Osteocyte (in vitro differentiated cells): Measurements from ENCODE around the gene FGF14. TPM values are rescaled to one million over a fixed set of nuclear protein-coding genes. Genes with fewer than 3 reads are reported as not detected.

Experiments used
- DNase-seq: peaks from one replicate; pipeline ENCODE4 v3.0.0; 2021; ENCODE audit warnings: mixed read lengths; ENCODE audit not compliant: unreplicated experiment; ENCODE audit errors: extremely low spot score
- H3K27ac Mint-ChIP-seq: one replicate; pipeline ENCODE4 v1.8.0; 2021; ENCODE audit warnings: mild to moderate bottlenecking, mixed read lengths; ENCODE audit not compliant: unreplicated experiment
- H3K27me3 Mint-ChIP-seq: one replicate; pipeline ENCODE4 v1.8.0; 2021; ENCODE audit warnings: mixed read lengths; ENCODE audit not compliant: unreplicated experiment
- H3K36me3 Mint-ChIP-seq: one replicate; pipeline ENCODE4 v1.8.0; 2021; ENCODE audit warnings: mixed read lengths; ENCODE audit not compliant: unreplicated experiment
- H3K4me1 Mint-ChIP-seq: one replicate; pipeline ENCODE4 v1.8.0; 2021; ENCODE audit warnings: mixed read lengths; ENCODE audit not compliant: unreplicated experiment
- H3K4me3 Mint-ChIP-seq: one replicate; pipeline ENCODE4 v1.8.0; 2021; ENCODE audit warnings: mild to moderate bottlenecking, moderate library complexity, mixed read lengths; ENCODE audit not compliant: unreplicated experiment
- H3K9me3 Mint-ChIP-seq: one replicate; pipeline ENCODE4 v1.8.0; 2021; ENCODE audit warnings: mixed read lengths; ENCODE audit not compliant: unreplicated experiment
- CTCF ChIP-seq: fragments of 200-600 bp; sonication (generic); IDR thresholded peaks from 2 replicates; pipeline ENCODE4 v1.5.0; 2021; ENCODE audit warnings: antibody characterized with exemption, mild to moderate bottlenecking, moderate library complexity
- total RNA-seq: library from RNA; stranded (reverse); gene quantifications from 2 replicates; pipeline ENCODE4 v1.2.1, GENCODE V29; 2021

Gene FGF14
- total RNA-seq, 1 donor from 2014 or later: 0.24 TPM

GRCh38 chr13:101903890-101904289, 498.0 kb downstream of the FGF14 start:
- no peak overlapping the region for H3K27ac Mint-ChIP-seq
- no peak for TF ChIP-seq CTCF

GRCh38 chr13:101898676-101899075, 503.2 kb downstream of the FGF14 start:
- no peaks in the 10 kb centered on the region for H3K4me1 Mint-ChIP-seq
- peaks cover 85% of the 10 kb centered on the region for H3K27me3 Mint-ChIP-seq
- no peaks in the 10 kb centered on the region for H3K9me3 Mint-ChIP-seq
- no peak for TF ChIP-seq CTCF
- no peak overlapping the region for H3K27ac Mint-ChIP-seq
- H3K36me3 Mint-ChIP-seq: no peaks in the 10 kb centered on the region
- DNase-seq: no peak
- H3K4me3 Mint-ChIP-seq: no peak overlapping the region

More at GRCh38 chr13:101903890-101904289, 498.0 kb downstream of the FGF14 start:
- H3K4me3 Mint-ChIP-seq: no peak overlapping the region
- no peaks in the 10 kb centered on the region for H3K36me3 Mint-ChIP-seq
- H3K4me1 Mint-ChIP-seq: no peaks in the 10 kb centered on the region
- H3K9me3 Mint-ChIP-seq: no peaks in the 10 kb centered on the region
- peaks cover 87% of the 10 kb centered on the region for H3K27me3 Mint-ChIP-seq
- no peak for DNase-seq

- TF ChIP-seq CTCF: no peak
- Mint-ChIP-seq H3K9me3 (no peaks in the 10 kb centered on the region), H3K4me3 (no peak overlapping the region), H3K4me1 (no peaks in the 10 kb centered on the region), H3K27me3 (peaks cover 83% of the 10 kb centered on the region), H3K36me3 (no peaks in the 10 kb centered on the region), H3K27ac (no peak overlapping the region)
- DNase-seq: no peak
These were observed 505.3 kb downstream of the FGF14 start for GRCh38 chr13:101896541-101896940.

GRCh38 chr13:101893021-101893420, 508.8 kb downstream of the FGF14 start:
- no peak for DNase-seq
- Mint-ChIP-seq H3K27ac (no peak overlapping the region), H3K27me3 (peaks cover 84% of the 10 kb centered on the region), H3K9me3 (no peaks in the 10 kb centered on the region), H3K36me3 (no peaks in the 10 kb centered on the region), H3K4me3 (no peak overlapping the region), H3K4me1 (no peaks in the 10 kb centered on the region)
- no peak for TF ChIP-seq CTCF

- Mint-ChIP-seq H3K36me3 (no peaks in the 10 kb centered on the region), H3K27ac (no peak overlapping the region), H3K4me3 (no peak overlapping the region), H3K9me3 (no peaks in the 10 kb centered on the region), H3K4me1 (no peaks in the 10 kb centered on the region), H3K27me3 (peaks cover 87% of the 10 kb centered on the region)
- no peak for DNase-seq
- no peak for TF ChIP-seq CTCF
These were observed 509.6 kb downstream of the FGF14 start for GRCh38 chr13:101892296-101892695.
